Stimulated activated CD4-positive, alpha-beta T cell treated with anti-CD3 and anti-CD28 coated beads, Interleukin-1b, Interleukin-23, amount 100 ng/mL, for 48 hours (primary cell): ENCODE measurements around the gene MOB1A.

Source experiments
- DNase-seq: peaks from one replicate; pipeline ENCODE4 v3.0.0-alpha.2; 2020

MOB1A gene

DNA sequence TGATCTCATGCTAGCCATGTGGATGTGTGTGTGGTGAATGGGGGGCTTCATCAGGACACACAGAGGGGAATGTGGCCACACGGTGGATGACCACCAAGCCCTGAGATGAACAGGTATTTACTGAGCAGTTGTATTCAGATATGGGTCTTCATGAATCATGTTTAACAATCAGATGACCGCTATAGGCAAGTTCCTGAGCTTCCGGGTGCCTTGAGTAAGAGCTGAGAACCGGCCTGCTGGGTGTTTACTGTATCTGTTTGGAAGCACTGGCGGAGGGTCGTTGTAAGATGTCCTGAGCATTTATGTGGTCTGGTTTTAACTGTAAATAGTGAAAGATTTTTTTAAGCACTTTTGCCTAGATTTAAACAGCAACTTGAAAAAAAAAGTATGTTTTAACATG is 74.9 kb downstream of the MOB1A start:
- no peak for DNase-seq
